Lower leg skin (tissue), 4 donors: ENCODE measurements around the gene TMEM31. TPM values are rescaled to one million over a fixed set of nuclear protein-coding genes. Genes with fewer than 3 reads are reported as not detected.

Source experiments
- DNase-seq, 2 donors: peaks; one replicate each; pipeline ENCODE4 v3.0.0-alpha.2; 2019; ENCODE audit warnings: low spot score in 2 of 2
- H3K4me3 ChIP-seq: fragments of 200-600 bp; sonication (generic); 2 replicates; pipeline ENCODE4 v1.5.1; 2017; ENCODE audit warnings: mild to moderate bottlenecking, low read depth; ENCODE audit not compliant: poor library complexity, severe bottlenecking
- CTCF ChIP-seq, 3 donors: fragments of 450-650 bp; IDR thresholded peaks; one replicate each; pipeline ENCODE4 v1.5.1; 2016; ENCODE audit warnings: antibody characterized with exemption in 3 of 3, mild to moderate bottlenecking in 3 of 3, moderate library complexity in 2 of 3
- POLR2A ChIP-seq, 2 donors: fragments of 450-650 bp; IDR thresholded peaks; one replicate each; pipeline ENCODE4 v1.6.1; 2016 to 2017; ENCODE audit warnings: antibody characterized with exemption in 2 of 2, mild to moderate bottlenecking in 1 of 2, moderate library complexity in 1 of 2
- whole genome bisulfite sequencing, 2 donors: methylation state at CpG; one replicate each; pipeline ENCODE4 v1.1.5; 2018; 5-methylcytosine and 5-hydroxymethylcytosine counted together
- intact Hi-C: fragments of 100-400 bp; cut with DNase I; formaldehyde crosslinking; loops from one replicate; pipeline ENCODE4 v1.15.0; 2023; ENCODE audit warnings: low total_unique reads
- total RNA-seq, 4 donors: library from RNA; depleted of rRNA; stranded (reverse); fragments of >200 nt; gene quantifications; one replicate each; pipeline ENCODE4 v1.1.0, GENCODE V29; 2016

The TMEM31 gene
- total RNA-seq, 4 donors from 2014 or later, result not detected

GRCh38 chrX:103739421-103739820, 28.7 kb downstream of the TMEM31 start:
- intact Hi-C loops, result no loop called here
- no peak overlapping the region for H3K4me3 ChIP-seq
- no peak for DNase-seq
- WGBS, 2 donors, result 91 to 100% methylated on average over 1 of the region's 1 CpG
- TF ChIP-seq POLR2A (IDR thresholded peaks at IDR 0.05) (no peak), CTCF (IDR thresholded peaks at IDR 0.05) (no peak)

GRCh38 chrX:103741879-103742278, 31.2 kb downstream of the TMEM31 start:
- intact Hi-C loops, result no loop called here
- no peak overlapping the region for H3K4me3 ChIP-seq
- TF ChIP-seq POLR2A (IDR thresholded peaks at IDR 0.05) (no peak), CTCF (IDR thresholded peaks at IDR 0.05) (no peak)
- 68 to 89% methylated on average over 1 of the region's 1 CpG for WGBS, 2 donors
- DNase-seq, result no peak

- TF ChIP-seq CTCF (IDR thresholded peaks at IDR 0.05) (no peak), POLR2A (IDR thresholded peaks at IDR 0.05) (no peak)
- DNase-seq, result no peak
- WGBS, 2 donors, result 60 to 83% methylated on average over 6 of the region's 6 CpGs
- H3K4me3 ChIP-seq, result no peak overlapping the region
- intact Hi-C loops, result no loop called here
Measured at GRCh38 chrX:103742339-103742738, 31.6 kb downstream of the TMEM31 start.

GRCh38 chrX:103747163-103747562, 36.5 kb downstream of the TMEM31 start:
- no peak for TF ChIP-seq POLR2A (IDR thresholded peaks at IDR 0.05)
- no peak for TF ChIP-seq CTCF (IDR thresholded peaks at IDR 0.05)
- 81 to 87% methylated on average over 2 of the region's 2 CpGs for WGBS, 2 donors
- intact Hi-C loops, result no loop called here
- DNase-seq, result no peak
- H3K4me3 ChIP-seq, result no peak overlapping the region

GRCh38 chrX:103754401-103754800, 43.7 kb downstream of the TMEM31 start:
- no peak for TF ChIP-seq CTCF (IDR thresholded peaks at IDR 0.05)
- TF ChIP-seq POLR2A (IDR thresholded peaks at IDR 0.05), result no peak
- no peak for DNase-seq
- intact Hi-C loops, result no loop called here
- WGBS, 2 donors, result 72 to 73% methylated on average over 3 to 4 of the region's 4 CpGs
- no peak overlapping the region for H3K4me3 ChIP-seq

- WGBS, 2 donors, result 77 to 83% methylated on average over 3 of the region's 3 CpGs
- H3K4me3 ChIP-seq, result no peak overlapping the region
- intact Hi-C loops, result no loop called here
- DNase-seq, result no peak
- TF ChIP-seq CTCF (IDR thresholded peaks at IDR 0.05) (no peak), POLR2A (IDR thresholded peaks at IDR 0.05) (no peak)
Measured at GRCh38 chrX:103756736-103757135, 46.0 kb downstream of the TMEM31 start.
